DMS53 (cell line): ENCODE data around the gene ADIRF.
A peak's percentile ranks its signal among the peaks of the same experiment; 100 is the strongest.
"Not testable (repeated sequence)": the region's sequence is repeated elsewhere in the genome, so short reads cannot be mapped to it uniquely, and the experiment has no call there.

ENCODE experiments used
- DNase-seq: peaks from one replicate; lab custom pipeline; 2025; lab: John Stamatoyannopoulos, UW

ADIRF gene

GRCh38 chr10:86946213-86947155, 21.8 kb upstream of the ADIRF start:
- DNase-seq: peak; percentile 78

DNA sequence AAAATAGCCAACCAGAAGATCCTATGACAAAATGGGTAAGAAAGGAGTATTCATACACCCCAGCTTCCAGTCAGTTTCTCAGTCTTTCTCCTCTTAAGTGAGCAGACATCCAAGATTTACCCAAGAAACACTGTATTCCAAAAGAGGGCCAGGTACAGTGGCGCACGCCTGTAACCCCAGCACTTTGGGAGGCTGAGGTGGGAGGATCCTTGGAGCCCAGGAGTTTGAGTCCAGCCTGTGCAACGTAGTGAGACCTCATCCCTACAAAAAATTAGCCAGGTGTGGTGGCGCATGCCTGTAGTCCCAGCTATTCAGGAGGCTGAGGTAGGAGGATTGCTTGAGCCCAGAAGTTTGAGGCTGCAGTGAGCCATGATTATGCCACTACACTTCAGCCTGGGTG, 20.5 kb upstream of the ADIRF start:
- DNase-seq: not testable (repeated sequence)

DNA sequence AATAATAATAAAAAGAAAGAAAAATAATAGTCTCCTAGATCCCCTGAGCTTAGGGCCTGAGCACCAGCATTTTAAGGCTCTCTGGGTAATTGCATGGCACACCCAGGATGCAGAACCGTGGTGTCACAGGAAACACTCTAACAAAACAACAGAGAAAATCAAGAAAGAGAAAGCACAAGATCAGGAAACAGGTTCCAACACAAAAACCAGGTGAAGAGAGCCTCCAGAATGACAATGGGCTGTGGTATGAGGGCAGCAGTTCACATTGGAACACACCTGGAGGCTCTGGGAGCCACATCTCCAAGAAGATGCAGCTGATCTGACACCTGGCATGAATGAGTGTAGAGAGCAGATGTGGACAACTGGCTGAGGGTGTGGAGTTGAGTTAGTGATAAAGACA, 17.9 kb upstream of the ADIRF start:
- no peak for DNase-seq

- no peak for DNase-seq
Measured at GRCh38 chr10:86951184-86951761, 17.0 kb upstream of the ADIRF start.

DNA sequence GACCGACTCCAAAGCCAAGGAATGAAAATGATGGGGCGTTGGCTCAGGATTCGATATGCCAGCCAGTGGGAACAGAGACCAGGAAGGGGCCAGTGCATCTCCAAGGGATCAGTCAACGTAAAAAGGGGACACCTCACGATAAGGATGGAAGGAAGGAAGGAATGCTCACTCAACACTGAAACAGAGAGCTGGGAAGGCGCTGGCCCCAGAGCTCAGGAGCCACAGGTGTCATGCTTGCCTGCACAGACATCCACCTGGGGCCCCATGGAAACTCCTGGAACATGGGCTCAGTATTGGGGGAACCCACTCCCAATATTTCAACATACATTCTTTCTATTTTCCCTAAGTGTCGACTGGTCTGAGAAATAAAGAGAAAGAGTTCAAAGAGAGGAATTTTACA, 16.2 kb upstream of the ADIRF start:
- DNase-seq: no peak

GRCh38 chr10:86952697-86953096, 15.6 kb upstream of the ADIRF start:
- peak; percentile 17 for DNase-seq

DNA sequence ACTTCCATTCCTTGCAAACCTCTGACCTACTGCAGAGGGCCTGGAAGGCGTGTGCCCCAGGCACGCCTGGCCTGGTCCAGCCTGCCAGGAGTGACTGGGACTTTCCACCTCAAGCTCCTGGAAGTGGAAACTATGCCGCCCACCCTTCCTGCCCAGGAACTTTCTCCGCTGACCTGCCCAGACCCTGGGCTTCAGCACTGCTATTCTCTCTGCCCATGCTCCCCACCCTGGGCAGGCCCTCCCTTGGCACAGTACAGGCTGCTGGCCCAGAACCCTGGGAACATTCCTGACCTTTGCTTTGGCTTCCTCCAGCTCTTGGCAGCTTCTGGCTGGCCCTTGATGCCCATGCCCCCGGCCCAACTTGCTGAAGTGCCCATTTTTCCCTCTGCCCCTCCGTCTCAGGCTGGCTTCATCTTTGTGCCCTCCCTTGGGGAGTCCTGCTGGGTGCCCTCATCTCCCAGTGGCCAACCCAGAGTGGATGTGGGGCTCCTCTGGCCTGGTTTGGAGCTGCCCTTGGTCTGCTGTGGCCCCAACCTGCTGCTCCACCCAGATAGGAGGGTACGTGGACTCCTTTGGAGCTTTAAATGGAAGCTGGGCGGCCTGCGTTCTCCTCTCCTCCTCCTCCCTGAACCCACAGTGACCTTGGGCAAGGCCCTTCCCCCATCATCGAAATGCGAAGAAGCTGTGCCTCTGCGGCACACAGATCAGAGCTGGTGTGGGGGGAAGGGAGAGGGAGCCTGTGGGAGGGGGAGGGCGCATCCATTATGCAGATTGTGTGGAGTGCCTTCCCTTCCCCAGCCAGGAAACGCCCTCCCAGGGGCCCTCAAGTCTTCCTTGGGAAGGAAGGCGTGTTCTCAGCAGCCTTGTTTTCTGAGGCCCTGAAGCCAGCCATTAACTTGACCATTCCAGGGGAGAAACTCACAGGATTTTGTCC, 14.3 kb upstream of the ADIRF start:
- DNase-seq: no peak

GRCh38 chr10:86954681-86955500, 13.4 kb upstream of the ADIRF start:
- no peak for DNase-seq

GRCh38 chr10:86955501-86956194, 12.6 kb upstream of the ADIRF start:
- no peak for DNase-seq

DNA sequence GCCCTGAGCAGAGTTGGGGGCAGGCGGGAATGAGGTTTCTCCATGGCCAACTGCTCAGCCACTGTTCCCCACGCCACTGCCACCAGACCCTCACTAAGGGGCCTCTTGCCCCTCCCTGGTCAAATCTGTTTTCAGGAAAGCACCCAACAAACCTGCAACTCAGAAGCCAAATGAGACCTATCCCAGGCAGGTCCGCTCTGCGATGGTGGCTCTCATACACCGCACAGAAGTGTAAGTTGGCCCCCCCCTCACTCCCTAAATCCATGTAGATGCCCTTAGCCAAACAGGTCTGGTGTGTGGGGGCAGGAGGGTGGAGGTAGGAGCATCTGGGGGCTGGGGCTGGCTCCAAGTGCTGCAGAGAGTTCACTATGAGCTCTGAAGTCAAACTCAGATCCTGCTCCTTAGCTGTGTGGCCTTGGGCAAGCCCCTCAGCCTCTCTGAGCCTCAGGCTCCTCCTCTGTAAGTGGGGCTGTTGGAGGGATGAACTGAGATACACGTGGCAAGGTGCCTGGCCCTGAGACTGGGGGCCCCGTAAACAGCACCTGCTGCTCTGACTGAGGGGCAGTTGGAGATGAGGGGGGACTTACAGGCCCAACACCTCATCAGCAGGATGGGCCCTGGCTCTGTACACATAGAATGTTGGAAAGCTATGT, 12.0 kb upstream of the ADIRF start:
- DNase-seq: no peak

GRCh38 chr10:86956848-86957448, 11.3 kb upstream of the ADIRF start:
- no peak for DNase-seq

DNA sequence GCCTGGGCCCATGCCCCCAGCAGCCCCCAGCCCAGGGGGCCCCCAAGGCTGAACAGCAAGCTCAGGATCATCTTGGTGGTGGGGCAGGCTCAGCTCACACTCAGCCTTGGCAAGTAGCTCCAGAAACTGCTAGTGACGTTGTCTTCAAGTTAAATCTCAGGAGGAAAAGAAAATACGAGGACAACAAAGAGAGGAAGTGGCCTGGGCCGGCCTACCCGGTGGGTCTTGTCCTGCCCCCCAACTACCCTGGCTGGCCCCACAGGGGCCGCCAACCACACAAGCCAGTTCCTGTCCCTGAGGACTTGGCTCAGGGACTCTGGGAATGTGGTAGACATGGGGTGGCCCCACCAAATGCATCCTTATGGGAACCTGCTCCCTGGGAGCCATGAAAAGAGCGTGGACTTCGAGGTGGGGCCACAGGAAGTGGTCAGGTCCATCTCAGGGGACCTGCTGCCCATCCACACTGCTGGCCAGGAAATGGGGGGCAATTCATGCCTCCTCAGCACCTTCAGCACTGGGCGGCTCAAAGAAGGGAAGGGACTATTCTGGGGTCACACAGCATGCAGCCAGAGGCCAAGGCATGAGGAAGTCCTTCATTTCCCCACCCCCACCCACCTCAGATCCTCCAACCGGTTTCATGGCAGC, 10.7 kb upstream of the ADIRF start, which contains the start of gene MMRN2:
TSS of gene MMRN2 (minus strand) at position 145 of the 645 bp plus-strand sequence. CDS start at position 71, 74 bp downstream.
- no peak for DNase-seq

DNA sequence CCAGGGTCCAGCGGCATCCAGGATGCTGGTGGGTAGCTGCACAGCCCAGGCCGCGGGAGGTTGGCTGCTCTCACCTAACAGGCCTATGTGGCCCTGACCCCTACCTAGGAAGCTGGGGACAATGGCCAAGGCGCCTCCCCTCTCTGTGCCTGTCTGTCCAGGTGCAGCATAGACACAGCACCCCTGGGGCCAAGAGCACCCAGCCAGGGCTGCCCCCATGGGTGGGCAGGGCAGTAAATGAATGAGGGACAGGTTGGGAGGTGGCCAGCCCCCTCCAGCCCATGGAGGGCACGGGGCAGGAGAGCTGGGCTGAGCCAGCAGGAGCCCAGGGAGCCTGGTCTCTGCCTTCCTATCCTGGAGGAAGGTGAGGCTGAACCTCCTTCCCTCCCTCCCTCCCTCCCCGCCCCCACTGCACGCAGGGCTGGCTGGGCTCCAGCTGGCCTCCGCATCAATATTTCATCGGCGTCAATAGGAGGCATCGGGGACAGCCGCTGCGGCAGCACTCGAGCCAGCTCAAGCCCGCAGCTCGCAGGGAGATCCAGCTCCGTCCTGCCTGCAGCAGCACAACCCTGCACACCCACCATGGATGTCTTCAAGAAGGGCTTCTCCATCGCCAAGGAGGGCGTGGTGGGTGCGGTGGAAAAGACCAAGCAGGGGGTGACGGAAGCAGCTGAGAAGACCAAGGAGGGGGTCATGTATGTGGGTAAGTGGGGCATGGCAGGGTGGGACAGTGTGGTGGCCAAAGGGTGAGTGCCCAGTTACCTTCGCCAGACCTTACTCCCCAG, 10.0 kb upstream of the ADIRF start, which contains the start of gene SNCG:
TSS of gene SNCG (plus strand) at position 484 of the 785 bp plus-strand sequence. CDS start at position 583, 99 bp downstream.
- DNase-seq: peak; percentile 61

GRCh38 chr10:86958901-86959736, 9.2 kb upstream of the ADIRF start:
- DNase-seq: peak; percentile 56

- DNase-seq: no peak
Measured at GRCh38 chr10:86959737-86960002, 8.6 kb upstream of the ADIRF start.

- DNase-seq: peak; percentile 87
Measured at GRCh38 chr10:86960003-86960862, 8.0 kb upstream of the ADIRF start.
